Measurements from ENCODE around the gene RARRES2.

- TF ChIP-seq CTCF (conservative IDR thresholded peaks at IDR 0.05) (no peak), EZH2 (IDR thresholded peaks at IDR 0.05; ENCODE audit: low read depth) (no peak)
These were observed 21.9 kb upstream of the RARRES2 start for GRCh38 chr7:150363370-150363769.

Measured in PC-9 (cell line).